Upper lobe of left lung (tissue), 6 donors: ENCODE measurements around the gene ITSN1. TPM values are rescaled to one million over a fixed set of nuclear protein-coding genes. Genes with fewer than 3 reads are reported as not detected.

Source experiments
- ATAC-seq, 2 donors: fragments of 200-7000 bp; cut with Tn5 transposase; one replicate each; pipeline ENCODE4 v1.9.1; 2022; ENCODE audit warnings: mild to moderate bottlenecking in 2 of 2, moderate library complexity in 2 of 2; ENCODE audit not compliant: low FRiP score in 2 of 2
- DNase-seq, 2 donors: peaks; one replicate each; pipeline ENCODE4 v3.0.0-alpha.2; 2019 to 2020
- H3K27ac ChIP-seq, 4 donors: fragments of 200-600 bp; sonication (generic); one replicate each; pipeline ENCODE4 v1.5.1; 2016 to 2019
- H3K27me3 ChIP-seq, 4 donors: fragments of 200-600 bp; sonication (generic); one replicate each; pipeline ENCODE4 v1.5.1; 2017 to 2019
- H3K36me3 ChIP-seq, 4 donors: fragments of 200-600 bp; sonication (generic); one replicate each; pipeline ENCODE4 v1.5.1; 2016 to 2019
- H3K4me1 ChIP-seq, 4 donors: fragments of 200-600 bp; sonication (generic); one replicate each; pipeline ENCODE4 v1.5.1; 2018 to 2019
- H3K4me3 ChIP-seq, 4 donors: fragments of 200-600 bp; sonication (generic); one replicate each; pipeline ENCODE4 v1.5.1; 2017 to 2019; ENCODE audit warnings: mild to moderate bottlenecking in 2 of 4, moderate library complexity in 1 of 4
- H3K9me3 ChIP-seq, 4 donors: fragments of 200-600 bp; sonication (generic); one replicate each; pipeline ENCODE4 v1.5.1; 2018 to 2019
- CTCF ChIP-seq, 6 experiments: fragments of 450-650 bp in 4 of 6; fragments of 200-600 bp in 2 of 6; sonication (generic) in 2 of 6; IDR thresholded peaks; one replicate each; pipeline ENCODE4 v1.5.1; 2016 to 2019; ENCODE audit warnings: antibody characterized with exemption in 6 of 6
- EP300 ChIP-seq, 4 donors: sonication (generic); formaldehyde crosslinking; IDR thresholded peaks; one replicate each; pipeline ENCODE4 v1.5.1; 2017; ENCODE audit warnings: antibody characterized with exemption in 4 of 4, control low read depth in 2 of 4
- POLR2A ChIP-seq, 4 donors: fragments of 450-650 bp; IDR thresholded peaks; one replicate each; pipeline ENCODE4 v1.5.1; 2016 to 2017; ENCODE audit warnings: antibody characterized with exemption in 4 of 4, mild to moderate bottlenecking in 2 of 4
- POLR2AphosphoS5 ChIP-seq, 2 donors: sonication (generic); formaldehyde crosslinking; IDR thresholded peaks; one replicate each; pipeline ENCODE4 v1.5.1; 2017; ENCODE audit warnings: antibody characterized with exemption in 2 of 2
- WGBS, 2 donors: methylation state at CpG; one replicate each; pipeline ENCODE4 v1.1.5; 2017 to 2018; 5-methylcytosine and 5-hydroxymethylcytosine counted together
- total RNA-seq, 6 donors: library from RNA; depleted of rRNA in 4 of 6; stranded (reverse); fragments of >200 nt in 4 of 6; gene quantifications; one replicate each; pipeline versions ENCODE4 v1.1.0 to v1.2.1, GENCODE V29; 2016 to 2021
- donor health status: DM: no; HTN: no; CAD: no; lungs with moderate emphysema.
- donor health status: DM: no; HTN: yes; CAD: no; lungs with severe emphysema.

Gene ITSN1
- total RNA-seq, 6 donors from 2014 or later: 19.3 to 103 (median 38.7) TPM

GRCh38 chr21:33690874-33691273 lies 48.6 kb downstream of the ITSN1 start:
- no peak for ATAC-seq
- Histone ChIP-seq H3K27me3 (no peaks in the 10 kb centered on the region), H3K36me3 (no peaks in the 10 kb centered on the region), H3K27ac (no peak overlapping the region), H3K4me1 (peaks cover 0 to 9% (median 5%) of the 10 kb centered on the region in 4 donors), H3K4me3 (no peak overlapping the region), H3K9me3 (no peaks in the 10 kb centered on the region)
- WGBS, 2 donors: 70 to 86% methylated on average over 5 of the region's 5 CpGs
- TF ChIP-seq POLR2A (IDR thresholded peaks at IDR 0.05): no peak
- no peak for TF ChIP-seq POLR2AphosphoS5 (IDR thresholded peaks at IDR 0.05)
- TF ChIP-seq CTCF (IDR thresholded peaks at IDR 0.05): no peak
- no peak for TF ChIP-seq EP300 (IDR thresholded peaks at IDR 0.05)
- no peak for DNase-seq

- DNase-seq (no peak), ATAC-seq (no peak)
- Histone ChIP-seq H3K4me1 (peaks cover 0 to 7% (median 0%) of the 10 kb centered on the region in 4 donors), H3K36me3 (no peaks in the 10 kb centered on the region), H3K27ac (no peak overlapping the region), H3K27me3 (no peaks in the 10 kb centered on the region), H3K4me3 (no peak overlapping the region), H3K9me3 (no peaks in the 10 kb centered on the region)
- 92 to 96% methylated on average over 6 of the region's 6 CpGs for WGBS, 2 donors
- TF ChIP-seq POLR2A (IDR thresholded peaks at IDR 0.05) (no peak), EP300 (IDR thresholded peaks at IDR 0.05) (no peak), POLR2AphosphoS5 (IDR thresholded peaks at IDR 0.05) (no peak), CTCF (IDR thresholded peaks at IDR 0.05) (no peak)
Measured at GRCh38 chr21:33691945-33692603, 49.8 kb downstream of the ITSN1 start.

- Histone ChIP-seq H3K4me1 (no peaks in the 10 kb centered on the region), H3K27me3 (no peaks in the 10 kb centered on the region), H3K4me3 (no peak overlapping the region), H3K36me3 (no peaks in the 10 kb centered on the region), H3K9me3 (no peaks in the 10 kb centered on the region), H3K27ac (no peak overlapping the region)
- DNase-seq (no peak), ATAC-seq (no peak)
- WGBS, 2 donors: 82 to 85% methylated on average over 2 of the region's 2 CpGs
- no peak for TF ChIP-seq CTCF (IDR thresholded peaks at IDR 0.05)
- TF ChIP-seq POLR2AphosphoS5 (IDR thresholded peaks at IDR 0.05): no peak
Measured at GRCh38 chr21:33695813-33696212, 53.5 kb downstream of the ITSN1 start.

GRCh38 chr21:33696465-33696864 lies 54.2 kb downstream of the ITSN1 start:
- ATAC-seq (no peak), DNase-seq (no peak)
- WGBS, 2 donors: 78 to 83% methylated on average over 5 of the region's 5 CpGs
- H3K27ac ChIP-seq: no peak overlapping the region
- no peaks in the 10 kb centered on the region for H3K36me3 ChIP-seq
- H3K9me3 ChIP-seq: no peaks in the 10 kb centered on the region
- no peaks in the 10 kb centered on the region for H3K4me1 ChIP-seq
- H3K27me3 ChIP-seq: no peaks in the 10 kb centered on the region
- H3K4me3 ChIP-seq: no peak overlapping the region
- TF ChIP-seq POLR2AphosphoS5 (IDR thresholded peaks at IDR 0.05) (no peak), CTCF (IDR thresholded peaks at IDR 0.05) (no peak), POLR2A (IDR thresholded peaks at IDR 0.05) (no peak), EP300 (IDR thresholded peaks at IDR 0.05) (no peak)
